ENCODE data around the gene PCNT. TPM values are rescaled to one million over a fixed set of nuclear protein-coding genes. Genes with fewer than 3 reads are reported as not detected.

PCNT gene
- total and polyA plus RNA-seq, 2 of the 8 experiments (the other 6 are each of a cell fraction or from before 2014, with no cell fraction given), result 9.9 to 45.1 TPM

DNA sequence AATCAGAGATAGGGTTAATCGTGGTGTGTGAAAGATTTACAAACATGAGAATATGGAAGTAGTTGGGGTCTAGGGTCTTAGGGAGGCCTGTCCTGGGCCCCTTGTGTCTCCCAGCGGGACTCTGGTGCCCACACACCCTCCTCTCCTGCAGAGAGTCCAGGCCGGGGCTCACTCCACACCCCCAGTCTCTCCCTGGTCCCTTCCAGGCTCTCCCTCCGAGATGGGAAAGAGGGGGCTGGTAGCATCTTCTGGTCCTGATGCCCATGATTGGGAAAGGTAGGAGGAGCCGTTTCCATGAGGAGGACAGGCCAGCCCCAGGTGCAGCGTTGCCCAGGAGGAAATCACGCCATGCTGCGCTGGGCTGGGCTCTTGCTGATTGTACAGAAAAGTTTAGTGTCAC lies 26.6 kb downstream of the PCNT start:
- H4K91ac ChIP-seq (replicated peaks; ENCODE audit: insufficient read length, low read length), result no peak overlapping the region
- H3K36me3 ChIP-seq (ENCODE audit: control insufficient read depth in 2 of 4, insufficient read depth in 4 of 4, low read length in 3 of 4), result peaks cover 34 to 69% (median 63%) of the 10 kb centered on the region in 4 experiments
- H2BK120ac ChIP-seq (replicated peaks; ENCODE audit: low read depth, low read length), result no peak overlapping the region
- no peaks in the 10 kb centered on the region for H3K27me3 ChIP-seq (replicated peaks in 1 of 4; ENCODE audit: control insufficient read depth in 3 of 4, extremely low read depth in 1 of 4, insufficient read depth in 3 of 4, low read length in 3 of 4)
- H2BK12ac ChIP-seq (ENCODE audit: low read depth, low read length), result no peak overlapping the region
- no peak overlapping the region for H2BK5ac ChIP-seq (ENCODE audit: low read depth, low read length)
- no peak overlapping the region for H3K27ac ChIP-seq (ENCODE audit: low read depth, low read length)
- no peak overlapping the region for H3K4me3 ChIP-seq (ENCODE audit: extremely low read depth in 1 of 4, insufficient read depth in 2 of 4, low read depth in 3 of 4, low read length in 4 of 4)
- ChIA-PET CTCF (ENCODE audit: partially characterized antibody) (no interaction called here), POLR2A (ENCODE audit: partially characterized antibody) (no interaction called here)
- no peak overlapping the region for H2AFZ ChIP-seq (ENCODE audit: low read length)
- H3K9ac ChIP-seq (replicated peaks in 1 of 4; ENCODE audit: extremely low read depth in 1 of 4, low read depth in 3 of 4, low read length in 3 of 4), result no peak overlapping the region
- DNase-seq (ENCODE audit: low read depth in 1 of 2, low spot score in 2 of 2) (no peak), FAIRE-seq (no peak)
- H2BK15ac ChIP-seq (ENCODE audit: low read length), result no peak overlapping the region
- H2AK5ac ChIP-seq (ENCODE audit: low read depth, low read length), result no peak overlapping the region
- H3K23me2 ChIP-seq (ENCODE audit: low read depth, low read length), result no peaks in the 10 kb centered on the region
- H3K4me1 ChIP-seq (replicated peaks in 1 of 4; ENCODE audit: control insufficient read depth in 3 of 4, insufficient read depth in 4 of 4, low read length in 3 of 4), result no peaks in the 10 kb centered on the region
- H3K4ac ChIP-seq (replicated peaks; ENCODE audit: insufficient read length, low read depth, low read length), result no peak overlapping the region
- no peak overlapping the region for H3K23ac ChIP-seq (ENCODE audit: insufficient read length)
- no peak overlapping the region for H3K14ac ChIP-seq (ENCODE audit: insufficient read length)
- H3K9me3 ChIP-seq (ENCODE audit: insufficient read depth in 2 of 2, low read depth in 1 of 2, low read length in 1 of 2), result no peaks in the 10 kb centered on the region
- H3K79me1 ChIP-seq (ENCODE audit: low read depth, low read length), result peaks cover 5% of the 10 kb centered on the region; the same call in 1 of the 2 replicates
- H3K18ac ChIP-seq (ENCODE audit: extremely low read depth, low read length), result no peak overlapping the region
- H3K56ac ChIP-seq (replicated peaks; ENCODE audit: insufficient read length, low read depth, low read length), result no peak overlapping the region
- no peak overlapping the region; the same call in 1 of the 2 replicates for H4K8ac ChIP-seq (ENCODE audit: extremely low read depth, insufficient read depth, low read length)
- TF ChIP-seq MAFK (IDR thresholded peaks at IDR 0.05; ENCODE audit: low read depth, low read length), result no peak
- TF ChIP-seq NRF1 (IDR thresholded peaks at IDR 0.05; ENCODE audit: low read depth, low read length), result no peak
- no peak for TF ChIP-seq SIX5 (IDR thresholded peaks at IDR 0.05; ENCODE audit: low read depth, low read length)
- no peak overlapping the region for H2BK20ac ChIP-seq (ENCODE audit: low read length)
- no peak overlapping the region for H4K5ac ChIP-seq (ENCODE audit: insufficient read length, low read depth, low read length)
- no peaks in the 10 kb centered on the region for H3K79me2 ChIP-seq (ENCODE audit: control insufficient read depth in 1 of 2, insufficient read depth in 2 of 2, low read length in 2 of 2)
- no peak overlapping the region for H3K4me2 ChIP-seq (ENCODE audit: insufficient read depth in 1 of 2, low read depth in 2 of 2, low read length in 2 of 2)
- WGBS, 2 experiments (ENCODE audit: extremely low coverage in 1 of 2, insufficient coverage in 1 of 2, insufficient read length in 1 of 2, insufficient replicate concordance in 2 of 2, low coverage in 1 of 2, low lambda C conversion rate in 2 of 2, missing lambda C conversion rate in 1 of 2), result 90% methylated on average over 8 of the region's 8 CpGs; no CpG with 5 or more reads in 1 of the 2 experiments
- peaks cover 4 to 14% of the 10 kb centered on the region in 2 experiments for H4K20me1 ChIP-seq (replicated peaks in 1 of 2; ENCODE audit: control insufficient read depth in 1 of 2, insufficient read depth in 2 of 2, low read length in 2 of 2)
